T-helper 9 cell (primary cell): ENCODE measurements around the gene PFKFB4.

Source experiments
- DNase-seq: peaks from one replicate; pipeline ENCODE4 v3.0.0-alpha.2; 2020

The PFKFB4 gene

GRCh38 chr3:48528754-48529153 lies 27.8 kb downstream of the PFKFB4 start:
- no peak for DNase-seq

GRCh38 chr3:48528048-48528447 lies 28.6 kb downstream of the PFKFB4 start:
- DNase-seq, result no peak

- DNase-seq, result no peak
These were observed 31.6 kb downstream of the PFKFB4 start for GRCh38 chr3:48524970-48525369.

GRCh38 chr3:48521635-48522034 lies 35.0 kb downstream of the PFKFB4 start:
- DNase-seq, result no peak

GRCh38 chr3:48519277-48519643 lies 37.3 kb downstream of the PFKFB4 start:
- DNase-seq, result no peak

- no peak for DNase-seq
These were observed 37.8 kb downstream of the PFKFB4 start for GRCh38 chr3:48518638-48519276.

GRCh38 chr3:48518069-48518468 lies 38.5 kb downstream of the PFKFB4 start:
- DNase-seq, result no peak

GRCh38 chr3:48516571-48516970 lies 40.0 kb downstream of the PFKFB4 start:
- DNase-seq, result no peak

GRCh38 chr3:48514431-48515227 lies 42.0 kb downstream of the PFKFB4 start:
- no peak for DNase-seq

GRCh38 chr3:48511551-48511950 lies 45.1 kb downstream of the PFKFB4 start:
- DNase-seq, result no peak

GRCh38 chr3:48507256-48508061 lies 49.1 kb downstream of the PFKFB4 start:
- DNase-seq, result peak; percentile 57

- no peak for DNase-seq
These were observed 50.6 kb downstream of the PFKFB4 start for GRCh38 chr3:48505968-48506504.

- DNase-seq, result no peak
These were observed 51.5 kb downstream of the PFKFB4 start for GRCh38 chr3:48505146-48505545.

GRCh38 chr3:48504051-48504946 lies 52.3 kb downstream of the PFKFB4 start, which contains the start of gene SHISA5:
SHISA5 (minus strand) TSS chr3:48504174; CDS start chr3:48504094, 80 bp downstream.
- peak; percentile 44 for DNase-seq

GRCh38 chr3:48503401-48504050 lies 53.1 kb downstream of the PFKFB4 start:
- no peak for DNase-seq

- DNase-seq, result no peak
These were observed 53.9 kb downstream of the PFKFB4 start for GRCh38 chr3:48502728-48503168.

GRCh38 chr3:48502121-48502520 lies 54.5 kb downstream of the PFKFB4 start:
- no peak for DNase-seq

- no peak for DNase-seq
These were observed 55.4 kb downstream of the PFKFB4 start for GRCh38 chr3:48501196-48501595.

GRCh38 chr3:48500656-48501055 lies 55.9 kb downstream of the PFKFB4 start:
- no peak for DNase-seq

- DNase-seq, result no peak
These were observed 63.5 kb downstream of the PFKFB4 start for GRCh38 chr3:48493203-48493501.

- no peak for DNase-seq
These were observed 64.0 kb downstream of the PFKFB4 start for GRCh38 chr3:48492461-48493202.
